Peyer's patch (tissue), 4 donors: ENCODE results near the gene PKP1. TPM values are rescaled to one million over a fixed set of nuclear protein-coding genes. Genes with fewer than 3 reads are reported as not detected.

Experiments used
- DNase-seq, 3 donors: peaks; one replicate each; pipeline ENCODE4 v3.0.0-alpha.2; 2017 to 2019
- H3K27ac ChIP-seq, 4 donors: fragments of 200-600 bp; sonication (generic); one replicate each; pipeline ENCODE4 v1.5.1; 2016 to 2019
- H3K27me3 ChIP-seq, 2 donors: fragments of 200-600 bp; sonication (generic); one replicate each; pipeline ENCODE4 v1.5.1; 2019
- H3K36me3 ChIP-seq, 3 donors: fragments of 200-600 bp; sonication (generic); one replicate each; pipeline ENCODE4 v1.5.1; 2016 to 2019
- H3K4me1 ChIP-seq, 4 donors: fragments of 200-600 bp; sonication (generic); one replicate each; pipeline ENCODE4 v1.5.1; 2016 to 2019
- H3K4me3 ChIP-seq, 4 donors: fragments of 200-600 bp; sonication (generic); 1 replicate in 3 of 4; 2 replicates in 1 of 4; pipeline ENCODE4 v1.5.1; 2016 to 2019; ENCODE audit warnings: mild to moderate bottlenecking in 1 of 4
- H3K9me3 ChIP-seq, 4 donors: fragments of 200-600 bp; sonication (generic); one replicate each; pipeline ENCODE4 v1.5.1; 2016 to 2019; ENCODE audit warnings: mild to moderate bottlenecking in 1 of 4
- POLR2A ChIP-seq, 2 donors: fragments of 450-650 bp; IDR thresholded peaks; one replicate each; pipeline ENCODE4 v1.5.1; 2017; ENCODE audit warnings: antibody characterized with exemption in 2 of 2, mild to moderate bottlenecking in 2 of 2, moderate library complexity in 2 of 2
- total RNA-seq, 4 donors: library from RNA; depleted of rRNA; stranded (reverse); fragments of >200 nt; gene quantifications; one replicate each; pipeline ENCODE4 v1.1.0, GENCODE V29; 2016
- TF ChIP-seq, protein P1 (sequence below), 6 experiments: fragments of 450-650 bp in 4 of 6; fragments of 200-600 bp in 2 of 6; sonication (generic) in 1 of 6; IDR thresholded peaks; one replicate each; pipeline ENCODE4 v1.5.1; 2017 to 2019; ENCODE audit warnings: antibody characterized with exemption in 6 of 6, mild to moderate bottlenecking in 3 of 6, moderate library complexity in 1 of 6

The PKP1 gene
- total RNA-seq, 4 donors from 2014 or later, result 0.54 to 11.6 (median 1.4) TPM

DNA sequence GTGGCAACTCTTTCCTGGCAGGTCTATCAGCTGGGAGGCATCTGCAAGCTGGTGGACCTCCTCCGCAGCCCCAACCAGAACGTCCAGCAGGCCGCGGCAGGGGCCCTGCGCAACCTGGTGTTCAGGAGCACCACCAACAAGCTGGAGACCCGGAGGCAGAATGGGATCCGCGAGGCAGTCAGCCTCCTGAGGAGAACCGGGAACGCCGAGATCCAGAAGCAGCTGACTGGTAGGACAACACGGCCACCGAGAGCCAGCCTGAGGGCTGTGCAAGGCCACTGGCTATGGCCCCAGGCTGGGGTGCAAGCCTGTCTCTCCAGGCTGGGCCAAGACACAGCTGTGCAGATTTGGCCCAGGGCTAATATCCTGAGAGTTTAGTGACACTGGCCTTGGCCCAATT, 34.2 kb downstream of the PKP1 start:
- Histone ChIP-seq H3K36me3 (no peaks in the 10 kb centered on the region), H3K9me3 (no peaks in the 10 kb centered on the region), H3K27me3 (no peaks in the 10 kb centered on the region), H3K4me1 (no peaks in the 10 kb centered on the region), H3K27ac (no peak overlapping the region), H3K4me3 (no peak overlapping the region)
- TF ChIP-seq, protein P1, sequence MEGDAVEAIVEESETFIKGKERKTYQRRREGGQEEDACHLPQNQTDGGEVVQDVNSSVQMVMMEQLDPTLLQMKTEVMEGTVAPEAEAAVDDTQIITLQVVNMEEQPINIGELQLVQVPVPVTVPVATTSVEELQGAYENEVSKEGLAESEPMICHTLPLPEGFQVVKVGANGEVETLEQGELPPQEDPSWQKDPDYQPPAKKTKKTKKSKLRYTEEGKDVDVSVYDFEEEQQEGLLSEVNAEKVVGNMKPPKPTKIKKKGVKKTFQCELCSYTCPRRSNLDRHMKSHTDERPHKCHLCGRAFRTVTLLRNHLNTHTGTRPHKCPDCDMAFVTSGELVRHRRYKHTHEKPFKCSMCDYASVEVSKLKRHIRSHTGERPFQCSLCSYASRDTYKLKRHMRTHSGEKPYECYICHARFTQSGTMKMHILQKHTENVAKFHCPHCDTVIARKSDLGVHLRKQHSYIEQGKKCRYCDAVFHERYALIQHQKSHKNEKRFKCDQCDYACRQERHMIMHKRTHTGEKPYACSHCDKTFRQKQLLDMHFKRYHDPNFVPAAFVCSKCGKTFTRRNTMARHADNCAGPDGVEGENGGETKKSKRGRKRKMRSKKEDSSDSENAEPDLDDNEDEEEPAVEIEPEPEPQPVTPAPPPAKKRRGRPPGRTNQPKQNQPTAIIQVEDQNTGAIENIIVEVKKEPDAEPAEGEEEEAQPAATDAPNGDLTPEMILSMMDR (IDR thresholded peaks at IDR 0.05), result no peak
- TF ChIP-seq POLR2A (IDR thresholded peaks at IDR 0.05), result no peak
- peak in 1 of 3 donors; percentile 43 for DNase-seq

DNA sequence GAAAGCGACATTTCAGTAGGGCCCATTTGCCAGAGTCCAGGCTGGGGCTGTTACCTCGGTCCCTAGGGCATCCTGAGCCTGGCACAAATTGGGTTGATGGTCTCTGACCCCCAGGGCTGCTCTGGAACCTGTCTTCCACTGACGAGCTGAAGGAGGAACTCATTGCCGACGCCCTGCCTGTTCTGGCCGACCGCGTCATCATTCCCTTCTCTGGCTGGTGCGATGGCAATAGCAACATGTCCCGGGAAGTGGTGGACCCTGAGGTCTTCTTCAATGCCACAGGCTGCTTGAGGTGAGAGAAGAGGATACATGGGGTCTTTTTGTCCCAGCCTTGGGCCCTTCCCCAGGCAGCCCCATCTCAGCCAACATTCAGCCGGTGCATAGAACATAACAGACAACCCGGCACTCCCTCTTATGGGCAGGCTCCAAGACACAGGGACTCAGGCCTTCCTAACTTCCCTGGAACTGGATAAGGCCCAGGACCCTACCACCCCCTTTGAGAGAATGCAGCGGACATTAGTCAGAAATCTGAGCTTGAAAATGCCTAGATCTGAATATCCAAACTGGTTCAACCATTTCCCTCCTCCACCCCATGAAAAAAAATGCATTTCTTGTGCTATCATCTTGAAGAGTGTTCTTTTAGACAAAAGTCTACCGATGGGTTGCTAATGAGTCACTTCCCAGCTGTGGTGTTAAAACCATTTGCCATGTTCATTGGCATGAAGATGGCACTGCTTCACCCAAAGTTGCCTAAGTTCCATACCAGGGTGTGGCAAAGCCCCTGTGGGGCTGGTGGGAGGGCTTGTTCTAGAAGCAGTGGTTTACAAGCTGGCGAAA, 35.4 kb downstream of the PKP1 start:
- Histone ChIP-seq H3K4me3 (no peak overlapping the region), H3K27me3 (no peaks in the 10 kb centered on the region), H3K27ac (no peak overlapping the region), H3K36me3 (no peaks in the 10 kb centered on the region), H3K9me3 (no peaks in the 10 kb centered on the region), H3K4me1 (no peaks in the 10 kb centered on the region)
- DNase-seq, result peak in 1 of 3 donors; percentile 36
- TF ChIP-seq, protein P1 (IDR thresholded peaks at IDR 0.05), result no peak
- TF ChIP-seq POLR2A (IDR thresholded peaks at IDR 0.05), result no peak

DNA sequence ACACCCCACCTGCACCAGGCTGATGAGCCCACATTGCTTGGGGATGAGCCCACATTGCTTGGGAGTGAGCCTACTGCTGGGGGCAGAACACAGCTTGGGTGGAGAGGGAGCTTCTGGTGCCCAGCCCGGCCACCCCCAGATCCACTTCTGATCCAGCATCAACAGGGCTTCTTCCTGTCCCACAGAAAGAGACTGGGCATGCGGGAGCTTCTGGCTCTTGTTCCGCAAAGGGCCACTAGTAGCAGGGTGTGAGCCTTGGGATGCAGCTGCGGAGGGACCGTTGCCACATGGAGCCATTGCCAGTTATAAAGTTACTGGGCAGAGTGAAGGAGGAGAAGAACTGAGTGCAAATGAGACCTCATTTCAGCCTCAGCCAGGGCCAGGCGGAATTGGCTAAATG, 36.3 kb downstream of the PKP1 start:
- Histone ChIP-seq H3K27me3 (no peaks in the 10 kb centered on the region), H3K9me3 (no peaks in the 10 kb centered on the region), H3K36me3 (no peaks in the 10 kb centered on the region), H3K4me1 (no peaks in the 10 kb centered on the region), H3K27ac (no peak overlapping the region), H3K4me3 (no peak overlapping the region)
- TF ChIP-seq POLR2A (IDR thresholded peaks at IDR 0.05), result no peak
- TF ChIP-seq, protein P1 (IDR thresholded peaks at IDR 0.05), result no peak
- peak in 2 of 3 donors; percentile 21 to 28 for DNase-seq

DNA sequence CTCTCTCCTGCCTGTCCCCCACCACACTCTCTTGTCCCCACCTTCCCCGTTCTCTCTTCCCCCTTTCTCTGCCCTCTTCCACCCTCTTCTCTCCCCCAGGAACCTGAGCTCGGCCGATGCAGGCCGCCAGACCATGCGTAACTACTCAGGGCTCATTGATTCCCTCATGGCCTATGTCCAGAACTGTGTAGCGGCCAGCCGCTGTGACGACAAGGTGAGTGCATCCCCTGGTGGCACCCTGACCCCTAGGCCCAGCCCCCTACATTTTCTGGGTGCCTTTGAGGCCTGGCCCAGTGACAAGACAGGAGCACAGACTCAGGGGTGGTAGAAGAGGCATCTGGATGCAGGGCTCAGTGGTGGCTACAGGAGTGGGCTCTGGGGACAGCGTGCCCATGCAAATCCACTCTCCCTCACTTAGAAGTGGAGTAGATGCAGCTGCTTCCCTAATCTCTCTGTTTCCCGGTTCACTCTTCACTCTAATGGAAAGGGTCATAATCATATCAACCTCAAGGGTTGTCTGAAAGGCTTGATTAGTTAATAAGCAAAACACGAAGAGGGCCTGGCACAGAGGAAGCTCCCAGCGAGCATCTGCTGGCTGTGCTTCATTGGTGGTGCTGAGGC, 37.0 kb downstream of the PKP1 start:
- DNase-seq, result peak in 1 of 3 donors; percentile 20
- TF ChIP-seq, protein P1 (IDR thresholded peaks at IDR 0.05), result no peak
- no peak for TF ChIP-seq POLR2A (IDR thresholded peaks at IDR 0.05)
- Histone ChIP-seq H3K36me3 (no peaks in the 10 kb centered on the region), H3K4me1 (no peaks in the 10 kb centered on the region), H3K4me3 (no peak overlapping the region), H3K27me3 (no peaks in the 10 kb centered on the region), H3K27ac (no peak overlapping the region), H3K9me3 (no peaks in the 10 kb centered on the region)

DNA sequence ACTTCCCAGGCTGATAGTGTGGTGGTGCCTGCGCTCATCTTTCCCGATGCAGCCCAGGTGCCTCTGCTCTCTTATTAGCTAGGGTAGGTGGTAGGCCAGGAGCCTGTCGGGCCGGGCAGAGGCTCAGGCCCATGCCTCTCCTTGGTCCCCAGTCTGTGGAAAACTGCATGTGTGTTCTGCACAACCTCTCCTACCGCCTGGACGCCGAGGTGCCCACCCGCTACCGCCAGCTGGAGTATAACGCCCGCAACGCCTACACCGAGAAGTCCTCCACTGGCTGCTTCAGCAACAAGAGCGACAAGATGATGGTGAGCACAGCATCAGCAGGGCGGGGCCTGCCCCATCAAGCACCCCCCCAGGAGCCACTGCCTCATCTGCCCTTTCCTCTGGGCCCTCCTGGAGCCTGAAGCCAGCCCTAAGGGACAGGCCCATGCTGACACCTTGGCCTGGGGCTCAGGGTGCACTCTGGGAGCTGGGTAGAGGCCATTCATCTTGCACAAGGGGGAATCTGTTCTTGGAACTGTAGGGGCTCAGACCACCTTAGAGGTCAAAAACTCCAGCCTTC, 38.6 kb downstream of the PKP1 start:
- H3K27ac ChIP-seq, result no peak overlapping the region
- no peaks in the 10 kb centered on the region for H3K9me3 ChIP-seq
- H3K27me3 ChIP-seq, result no peaks in the 10 kb centered on the region
- TF ChIP-seq, protein P1 (IDR thresholded peaks at IDR 0.05), result no peak
- TF ChIP-seq POLR2A (IDR thresholded peaks at IDR 0.05), result no peak
- no peaks in the 10 kb centered on the region for H3K36me3 ChIP-seq
- H3K4me1 ChIP-seq, result no peaks in the 10 kb centered on the region
- peak in 1 of 3 donors; percentile 30 for DNase-seq
- no peak overlapping the region for H3K4me3 ChIP-seq
